Muscle layer of duodenum (tissue), 2 donors: ENCODE data around the gene CLSTN2.

Experiments
- H3K27ac ChIP-seq: one replicate; pipeline ENCODE4 v1.7.0; 2013; ENCODE audit warnings: mild to moderate bottlenecking, low read length
- H3K27me3 ChIP-seq: one replicate; pipeline ENCODE4 v1.7.0; 2013; ENCODE audit warnings: low read depth, mild to moderate bottlenecking, control low read depth, low read length
- H3K36me3 ChIP-seq, 2 donors: one replicate each; pipeline ENCODE4 v1.7.0; 2013; ENCODE audit warnings: low read length in 2 of 2, control low read depth in 1 of 2, mild to moderate bottlenecking in 1 of 2; ENCODE audit not compliant: insufficient read depth in 2 of 2, control insufficient read depth in 1 of 2
- H3K4me1 ChIP-seq, 2 donors: one replicate each; pipeline ENCODE4 v1.7.0; 2013; ENCODE audit warnings: low read length in 2 of 2, mild to moderate bottlenecking in 2 of 2, control low read depth in 1 of 2, moderate library complexity in 1 of 2; ENCODE audit not compliant: insufficient read depth in 2 of 2, control insufficient read depth in 1 of 2
- H3K4me3 ChIP-seq, 2 donors: one replicate each; pipeline ENCODE4 v1.7.0; 2013; ENCODE audit warnings: low read length in 2 of 2, low read depth in 1 of 2, mild to moderate bottlenecking in 1 of 2
- H3K9me3 ChIP-seq, 2 donors: one replicate each; pipeline ENCODE4 v1.7.0; 2013; ENCODE audit warnings: low read length in 2 of 2, control low read depth in 1 of 2, mild to moderate bottlenecking in 1 of 2; ENCODE audit not compliant: control insufficient read depth in 1 of 2
- donor health status: healthy.

The CLSTN2 gene

GRCh38 chr3:140530131-140530530, 595.1 kb downstream of the CLSTN2 start:
- Histone ChIP-seq H3K36me3 (no peaks in the 10 kb centered on the region), H3K27me3 (no peaks in the 10 kb centered on the region), H3K4me1 (peaks cover 0 to 6% of the 10 kb centered on the region in 2 donors), H3K4me3 (no peak overlapping the region), H3K9me3 (peaks cover 0 to 6% of the 10 kb centered on the region in 2 donors), H3K27ac (no peak overlapping the region)

DNA sequence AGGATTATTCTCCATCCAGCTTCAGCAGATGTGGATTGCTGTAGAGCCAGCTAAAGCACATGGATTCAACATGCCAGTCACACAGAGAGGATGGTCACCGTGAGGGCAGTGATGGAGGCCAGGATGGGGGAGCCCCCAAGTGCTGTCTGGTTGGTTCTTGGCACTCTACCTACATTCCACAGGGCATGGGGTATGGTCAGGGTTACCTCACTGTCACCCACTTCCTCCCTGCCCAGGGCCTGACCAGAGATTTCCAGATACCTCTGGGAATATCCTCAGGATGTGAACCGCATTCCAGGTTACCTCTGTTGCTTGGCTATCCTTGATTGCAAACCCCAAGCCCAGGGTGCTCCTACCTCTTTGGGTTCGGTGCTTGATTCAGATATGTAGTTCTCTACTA, 595.6 kb downstream of the CLSTN2 start:
- Histone ChIP-seq H3K27me3 (no peaks in the 10 kb centered on the region), H3K27ac (no peak overlapping the region), H3K36me3 (no peaks in the 10 kb centered on the region)

GRCh38 chr3:140532793-140533330, 597.9 kb downstream of the CLSTN2 start:
- Histone ChIP-seq H3K9me3 (peaks cover 0 to 6% of the 10 kb centered on the region in 2 donors), H3K4me1 (peaks cover 0 to 6% of the 10 kb centered on the region in 2 donors), H3K36me3 (no peaks in the 10 kb centered on the region), H3K4me3 (no peak overlapping the region), H3K27me3 (no peaks in the 10 kb centered on the region), H3K27ac (no peak overlapping the region)

More for the DNA sequence above, 595.6 kb downstream of the CLSTN2 start:
- peaks cover 0 to 6% of the 10 kb centered on the region in 2 donors for H3K4me1 ChIP-seq
- H3K4me3 ChIP-seq: no peak overlapping the region
- peaks cover 0 to 6% of the 10 kb centered on the region in 2 donors for H3K9me3 ChIP-seq

- peaks cover 0 to 6% of the 10 kb centered on the region in 2 donors for H3K9me3 ChIP-seq
- H3K36me3 ChIP-seq: no peaks in the 10 kb centered on the region
- no peak overlapping the region for H3K4me3 ChIP-seq
- no peak overlapping the region for H3K27ac ChIP-seq
- H3K4me1 ChIP-seq: no peaks in the 10 kb centered on the region
- no peaks in the 10 kb centered on the region for H3K27me3 ChIP-seq
Measured at GRCh38 chr3:140536926-140537726, 602.1 kb downstream of the CLSTN2 start.

DNA sequence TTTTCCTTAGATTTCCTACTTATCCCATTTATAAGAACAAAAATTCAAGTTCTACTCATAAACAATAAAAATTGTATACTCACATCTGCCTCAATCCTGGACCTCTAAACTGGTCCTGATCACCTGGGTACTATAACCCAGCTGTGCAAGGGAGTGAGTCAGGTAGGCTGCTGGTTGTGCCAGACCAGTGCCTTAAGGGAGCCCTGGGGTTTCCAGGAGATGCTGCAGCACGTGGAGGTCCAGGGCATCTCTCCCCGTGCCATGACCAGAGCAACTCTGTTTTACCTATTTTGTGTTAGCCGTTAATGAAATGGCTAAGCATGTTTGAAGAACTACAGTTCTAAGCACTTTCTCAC, 602.7 kb downstream of the CLSTN2 start:
- H3K27ac ChIP-seq: no peak overlapping the region
- H3K4me1 ChIP-seq: no peaks in the 10 kb centered on the region
- no peak overlapping the region for H3K4me3 ChIP-seq
- H3K27me3 ChIP-seq: no peaks in the 10 kb centered on the region
- peaks cover 0 to 6% of the 10 kb centered on the region in 2 donors for H3K9me3 ChIP-seq
- no peaks in the 10 kb centered on the region for H3K36me3 ChIP-seq

GRCh38 chr3:140540262-140540661, 605.3 kb downstream of the CLSTN2 start:
- H3K36me3 ChIP-seq: no peaks in the 10 kb centered on the region
- no peak overlapping the region for H3K4me3 ChIP-seq
- no peaks in the 10 kb centered on the region for H3K27me3 ChIP-seq
- H3K27ac ChIP-seq: no peak overlapping the region
- H3K4me1 ChIP-seq: no peaks in the 10 kb centered on the region
- no peaks in the 10 kb centered on the region for H3K9me3 ChIP-seq

- H3K4me3 ChIP-seq: no peak overlapping the region
- no peaks in the 10 kb centered on the region for H3K9me3 ChIP-seq
- H3K27me3 ChIP-seq: no peaks in the 10 kb centered on the region
- no peak overlapping the region for H3K27ac ChIP-seq
- peaks cover 0 to 8% of the 10 kb centered on the region in 2 donors for H3K4me1 ChIP-seq
- no peaks in the 10 kb centered on the region for H3K36me3 ChIP-seq
Measured at GRCh38 chr3:140541975-140542653, 607.1 kb downstream of the CLSTN2 start.

GRCh38 chr3:140545197-140545596, 610.2 kb downstream of the CLSTN2 start:
- Histone ChIP-seq H3K4me1 (peaks cover 0 to 8% of the 10 kb centered on the region in 2 donors), H3K4me3 (no peak overlapping the region), H3K9me3 (no peaks in the 10 kb centered on the region), H3K27ac (no peak overlapping the region), H3K27me3 (no peaks in the 10 kb centered on the region), H3K36me3 (no peaks in the 10 kb centered on the region)

GRCh38 chr3:140545756-140546155, 610.8 kb downstream of the CLSTN2 start:
- Histone ChIP-seq H3K9me3 (no peaks in the 10 kb centered on the region), H3K27ac (no peak overlapping the region), H3K4me3 (no peak overlapping the region)

DNA sequence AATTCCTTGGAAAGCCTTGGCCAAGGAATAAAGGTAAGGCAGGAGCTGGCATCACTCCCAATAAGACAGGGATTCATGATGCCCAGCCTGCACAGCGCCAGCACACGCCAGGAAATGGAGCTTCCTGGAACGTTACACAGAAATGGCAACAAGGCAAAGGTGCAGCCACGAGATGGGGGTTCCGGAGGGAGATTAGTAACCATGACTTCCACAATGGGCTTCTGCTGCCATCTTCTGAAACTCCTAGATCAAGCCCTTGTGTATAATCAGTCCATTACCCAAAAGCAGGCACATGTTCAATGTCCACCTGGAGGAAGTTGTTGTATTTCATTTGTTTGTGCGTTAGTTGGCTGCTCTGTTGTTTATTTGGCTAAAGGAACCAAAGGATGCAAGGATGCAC, 611.7 kb downstream of the CLSTN2 start:
- H3K27me3 ChIP-seq: no peaks in the 10 kb centered on the region
- H3K36me3 ChIP-seq: no peaks in the 10 kb centered on the region
- no peak overlapping the region for H3K4me3 ChIP-seq
- peaks cover 0 to 8% of the 10 kb centered on the region in 2 donors for H3K4me1 ChIP-seq
- no peaks in the 10 kb centered on the region for H3K9me3 ChIP-seq
- no peak overlapping the region for H3K27ac ChIP-seq

More at GRCh38 chr3:140545756-140546155, 610.8 kb downstream of the CLSTN2 start:
- Histone ChIP-seq H3K36me3 (no peaks in the 10 kb centered on the region), H3K4me1 (peaks cover 0 to 8% of the 10 kb centered on the region in 2 donors), H3K27me3 (no peaks in the 10 kb centered on the region)

DNA sequence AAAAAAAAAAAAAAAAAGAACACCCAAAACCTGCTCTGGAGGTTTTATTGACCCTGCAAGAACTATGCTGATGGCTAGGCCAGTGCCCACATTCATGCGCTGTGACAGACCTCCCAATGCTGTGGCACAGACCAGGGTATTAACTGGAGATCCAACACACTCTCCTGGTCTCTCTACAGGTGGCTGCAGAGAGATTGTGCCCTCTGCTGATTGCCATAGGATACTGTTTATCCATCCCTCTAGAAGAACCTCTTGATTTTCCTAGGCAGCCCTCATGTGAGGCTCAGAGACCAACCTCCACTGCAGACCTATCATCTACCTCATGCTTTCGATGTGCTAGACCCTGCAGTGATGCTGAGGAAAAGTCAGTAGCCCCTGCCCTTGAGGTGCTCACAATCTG, 617.4 kb downstream of the CLSTN2 start:
- no peaks in the 10 kb centered on the region for H3K4me1 ChIP-seq
- H3K4me3 ChIP-seq: no peak overlapping the region
- H3K27ac ChIP-seq: no peak overlapping the region
- H3K27me3 ChIP-seq: no peaks in the 10 kb centered on the region
- no peaks in the 10 kb centered on the region for H3K36me3 ChIP-seq
- no peaks in the 10 kb centered on the region for H3K9me3 ChIP-seq
